AG04450 (cell line): ENCODE results near the gene HEATR3. TPM values are rescaled to one million over a fixed set of nuclear protein-coding genes. Genes with fewer than 3 reads are reported as not detected.

ENCODE experiments used
- CTCF ChIA-PET: fragments of 300-600, 350-600 bp; formaldehyde crosslinking; extraction: SDS; loops from one replicate; lab custom pipeline; 2022; ENCODE audit warnings: antibody characterized with exemption, inconsistent platforms; lab: Charles Lee
- POLR2A ChIA-PET: fragments of 350-600 bp; formaldehyde crosslinking; extraction: SDS; loops from one replicate; lab custom pipeline; 2021; ENCODE audit warnings: antibody characterized with exemption, inconsistent platforms; lab: Yijun Ruan, JAX
- DNase-seq: peaks from one replicate; pipeline ENCODE4 v3.0.0-alpha.2; 2011; ENCODE audit warnings: low read depth, low spot score
- H3K27ac ChIP-seq: one replicate; pipeline ENCODE4 v1.5.1; 2012; ENCODE audit warnings: low read depth, low read length, control low read depth
- H3K27me3 ChIP-seq: one replicate; pipeline ENCODE4 v1.6.0; 2012; ENCODE audit warnings: low read length; ENCODE audit not compliant: control insufficient read depth, insufficient read depth
- H3K4me3 ChIP-seq: 2 replicates; pipeline ENCODE4 v1.5.1; 2011; ENCODE audit warnings: mild to moderate bottlenecking, low read depth, low read length, control low read depth
- H3K9me3 ChIP-seq: 2 replicates; pipeline ENCODE4 v1.5.1; 2012; ENCODE audit warnings: low read length; ENCODE audit not compliant: control insufficient read depth, insufficient read depth
- polyA plus RNA-seq: library from polyadenylated mRNA; depleted of rRNA; stranded (reverse); fragments of >200 nt; gene quantifications from 2 replicates; pipeline ENCODE4 v1.2.3, GENCODE V29; 2011
- TF ChIP-seq, protein P1 (sequence below): IDR thresholded peaks from 2 replicates; pipeline ENCODE4 v1.5.1; 2011; ENCODE audit warnings: low read depth, low read length, control low read depth, inconsistent platforms

HEATR3 gene
- polyA plus RNA-seq, 1 experiment, result 17.1 TPM

DNA sequence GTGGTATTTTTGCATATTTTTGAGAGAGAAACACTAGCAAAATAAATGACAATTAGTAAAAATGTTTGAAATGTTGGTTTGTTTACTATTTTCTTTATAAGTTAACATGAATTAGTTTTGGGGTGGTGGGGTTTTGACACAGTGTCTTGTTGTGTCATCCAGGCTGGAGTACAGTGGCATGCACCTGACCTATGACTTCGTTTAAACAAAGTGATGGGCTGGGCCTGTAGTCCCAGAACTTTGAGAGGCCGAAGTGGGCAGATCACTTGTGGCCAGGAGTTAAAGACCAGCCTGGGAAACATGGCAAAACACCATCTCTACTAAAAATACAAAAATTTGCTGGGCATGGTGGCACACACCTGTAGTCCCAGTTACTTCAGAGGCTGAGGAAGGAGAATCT lies 17.9 kb upstream of the HEATR3 start:
- peaks cover 7% of the 10 kb centered on the region for H3K27me3 ChIP-seq
- POLR2A ChIA-PET, result no interaction called here

GRCh38 chr16:50050802-50051201 lies 15.0 kb upstream of the HEATR3 start:
- POLR2A ChIA-PET, result no interaction called here
- no peak overlapping the region for H3K4me3 ChIP-seq
- CTCF ChIA-PET, result no interaction called here
- TF ChIP-seq, protein P1, sequence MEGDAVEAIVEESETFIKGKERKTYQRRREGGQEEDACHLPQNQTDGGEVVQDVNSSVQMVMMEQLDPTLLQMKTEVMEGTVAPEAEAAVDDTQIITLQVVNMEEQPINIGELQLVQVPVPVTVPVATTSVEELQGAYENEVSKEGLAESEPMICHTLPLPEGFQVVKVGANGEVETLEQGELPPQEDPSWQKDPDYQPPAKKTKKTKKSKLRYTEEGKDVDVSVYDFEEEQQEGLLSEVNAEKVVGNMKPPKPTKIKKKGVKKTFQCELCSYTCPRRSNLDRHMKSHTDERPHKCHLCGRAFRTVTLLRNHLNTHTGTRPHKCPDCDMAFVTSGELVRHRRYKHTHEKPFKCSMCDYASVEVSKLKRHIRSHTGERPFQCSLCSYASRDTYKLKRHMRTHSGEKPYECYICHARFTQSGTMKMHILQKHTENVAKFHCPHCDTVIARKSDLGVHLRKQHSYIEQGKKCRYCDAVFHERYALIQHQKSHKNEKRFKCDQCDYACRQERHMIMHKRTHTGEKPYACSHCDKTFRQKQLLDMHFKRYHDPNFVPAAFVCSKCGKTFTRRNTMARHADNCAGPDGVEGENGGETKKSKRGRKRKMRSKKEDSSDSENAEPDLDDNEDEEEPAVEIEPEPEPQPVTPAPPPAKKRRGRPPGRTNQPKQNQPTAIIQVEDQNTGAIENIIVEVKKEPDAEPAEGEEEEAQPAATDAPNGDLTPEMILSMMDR, result no peak
- DNase-seq, result no peak
- no peaks in the 10 kb centered on the region; the same call in 1 of the 2 replicates for H3K9me3 ChIP-seq
- H3K27me3 ChIP-seq, result peaks cover 7% of the 10 kb centered on the region
- H3K27ac ChIP-seq, result no peak overlapping the region

More for the DNA sequence above, 17.9 kb upstream of the HEATR3 start:
- Histone ChIP-seq H3K4me3 (no peak overlapping the region), H3K9me3 (no peaks in the 10 kb centered on the region), H3K27ac (no peak overlapping the region)
- CTCF ChIA-PET, result no interaction called here
- DNase-seq, result no peak
- TF ChIP-seq, protein P1, result no peak

GRCh38 chr16:50056226-50056625 lies 9.5 kb upstream of the HEATR3 start:
- Histone ChIP-seq H3K4me3 (no peak overlapping the region), H3K9me3 (peaks cover 2% of the 10 kb centered on the region), H3K27me3 (peaks cover 2% of the 10 kb centered on the region), H3K27ac (no peak overlapping the region)
- ChIA-PET CTCF (interaction anchor here (1.3 kb wide), 1 partner anchor 31 kb away, joined by 4 read pairs; the partner anchor contains the start of gene CNEP1R1), POLR2A (no interaction called here)
- TF ChIP-seq, protein P1, result no peak
- DNase-seq, result no peak

GRCh38 chr16:50058091-50058771 lies 7.5 kb upstream of the HEATR3 start:
- Histone ChIP-seq H3K9me3 (peaks cover 2% of the 10 kb centered on the region), H3K27ac (no peak overlapping the region), H3K27me3 (peaks cover 2% of the 10 kb centered on the region), H3K4me3 (no peak overlapping the region)
- ChIA-PET POLR2A (no interaction called here), CTCF (interaction anchor here (0.7 to 1.0 kb wide), 2 partner anchors 34 to 180 kb away, joined by 4 read pairs; no protein-coding TSS in a partner anchor)
- no peak for DNase-seq
- TF ChIP-seq, protein P1, result no peak

DNA sequence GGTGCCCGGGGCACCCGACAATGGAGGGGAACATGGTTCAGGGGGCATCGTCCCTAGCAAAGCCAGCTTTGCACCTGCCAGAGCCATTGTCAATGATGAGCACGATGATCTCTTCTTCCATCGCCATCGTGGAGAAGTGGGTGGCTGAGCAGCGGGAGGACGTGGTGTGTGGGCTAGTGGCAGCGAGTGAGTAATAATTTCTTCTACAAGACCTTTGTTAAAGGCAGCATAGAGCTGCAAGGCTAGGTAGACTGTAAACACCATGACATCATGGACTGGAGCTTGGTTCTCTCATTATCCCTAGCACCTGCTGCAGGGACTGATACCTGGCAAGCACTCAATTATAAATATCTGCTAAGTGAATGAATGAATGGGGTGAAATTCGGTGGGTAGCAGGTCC lies 6.7 kb upstream of the HEATR3 start:
- Histone ChIP-seq H3K4me3 (no peak overlapping the region), H3K27ac (no peak overlapping the region), H3K9me3 (peaks cover 2% of the 10 kb centered on the region), H3K27me3 (peaks cover 2% of the 10 kb centered on the region)
- DNase-seq, result no peak
- TF ChIP-seq, protein P1, result no peak
- CTCF ChIA-PET, result no interaction called here
- POLR2A ChIA-PET, result no interaction called here
